NCI-H82 (cell line): ENCODE measurements around the gene TBC1D1.
A peak's percentile ranks its signal among the peaks of the same experiment; 100 is the strongest.
"Not testable (repeated sequence)": the region's sequence is repeated elsewhere in the genome, so short reads cannot be mapped to it uniquely, and the experiment has no call there.

Experiments used
- DNase-seq: peaks from one replicate; lab custom pipeline; 2025; lab: John Stamatoyannopoulos, UW

Gene TBC1D1

DNA sequence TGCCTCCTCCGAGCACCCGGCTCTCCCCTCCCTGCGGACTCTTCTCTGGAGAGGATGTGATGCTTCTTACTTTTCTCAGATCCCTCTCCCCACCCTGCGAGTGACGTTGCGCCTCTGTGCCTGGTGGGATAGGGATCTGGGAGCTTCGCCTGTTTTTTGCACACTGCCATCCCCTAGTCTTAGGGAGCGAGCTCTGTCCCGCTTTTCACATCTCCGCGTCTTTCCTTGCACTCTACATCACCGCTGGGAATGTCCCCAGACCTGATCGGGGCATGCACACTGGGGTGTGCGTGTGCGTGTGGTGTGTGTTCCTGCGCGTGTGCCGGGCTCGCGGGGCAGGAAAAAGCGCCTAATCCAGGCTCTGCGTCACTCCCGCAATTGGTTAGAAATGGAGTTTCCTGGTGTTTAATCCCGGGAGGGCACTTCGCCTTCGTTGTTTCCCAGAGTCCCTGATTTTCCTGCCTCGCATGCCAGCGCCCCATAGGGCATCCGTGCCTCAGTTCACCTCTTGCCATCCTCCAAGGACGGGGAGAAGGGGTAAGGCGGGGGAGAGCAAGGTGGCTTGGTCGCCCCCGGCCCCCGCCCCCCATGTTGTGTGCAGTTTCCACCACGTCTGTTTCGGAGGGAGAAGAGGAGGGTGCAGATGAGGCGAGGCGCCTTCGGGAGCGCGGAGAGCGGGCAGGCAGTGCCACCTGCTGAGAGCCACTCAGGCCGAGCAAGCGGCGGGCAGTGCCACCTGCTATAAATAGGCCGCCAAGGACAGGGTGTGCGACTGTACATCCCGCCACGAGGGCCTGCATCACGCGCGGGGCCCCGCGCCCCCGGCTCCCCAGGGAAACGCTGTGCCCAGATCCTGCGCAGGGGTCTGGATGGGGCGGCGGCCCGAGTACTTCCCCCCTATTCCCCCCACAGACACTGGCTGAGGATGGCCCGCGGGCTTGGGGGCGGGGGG, 759 bp upstream of the TBC1D1 start:
- peak; percentile 36 for DNase-seq

DNA sequence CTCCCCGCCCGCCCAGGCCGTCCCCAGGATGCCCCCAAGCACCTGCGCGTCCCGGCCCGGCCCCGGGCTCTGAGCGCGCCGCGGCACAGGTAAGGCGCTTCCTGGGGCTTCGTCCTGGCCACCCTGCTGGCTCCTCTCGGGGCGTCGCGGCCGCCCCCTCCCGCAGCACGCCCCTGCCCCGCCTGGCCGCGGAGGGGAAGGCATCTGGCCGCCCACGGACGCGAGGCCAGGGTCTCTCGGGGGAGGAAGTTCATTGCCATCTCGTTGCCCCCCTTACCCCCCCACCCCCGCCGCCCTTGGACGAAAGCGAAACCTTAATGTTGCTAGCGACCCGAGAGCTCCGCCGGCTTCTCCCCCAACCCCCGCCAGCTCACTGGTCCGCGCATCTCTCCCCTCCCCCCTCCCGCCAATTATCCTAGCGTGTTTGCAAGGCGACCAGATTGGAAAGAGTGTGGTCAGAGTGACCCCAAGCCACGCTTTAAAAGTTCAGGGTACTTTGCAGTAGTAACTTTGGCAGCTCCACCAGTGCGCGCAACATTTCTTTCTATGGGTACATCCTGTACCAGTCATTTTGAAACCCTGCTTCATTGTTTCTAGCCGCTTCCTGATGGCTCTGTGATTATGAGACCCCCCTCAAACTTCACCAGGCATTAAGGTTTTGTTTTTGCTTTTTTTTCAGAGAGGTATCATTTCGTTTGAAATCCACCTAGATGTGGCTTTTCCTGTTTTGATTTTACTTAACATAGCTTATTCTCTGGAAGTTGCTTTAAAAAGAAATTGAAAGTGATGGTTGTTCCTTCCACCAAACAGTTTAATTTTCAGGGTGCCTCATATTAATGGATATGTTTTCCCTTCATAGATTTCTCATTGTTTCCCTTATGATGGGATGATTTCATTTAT, 626 bp downstream of the TBC1D1 start:
- DNase-seq: peak; percentile 29

DNA sequence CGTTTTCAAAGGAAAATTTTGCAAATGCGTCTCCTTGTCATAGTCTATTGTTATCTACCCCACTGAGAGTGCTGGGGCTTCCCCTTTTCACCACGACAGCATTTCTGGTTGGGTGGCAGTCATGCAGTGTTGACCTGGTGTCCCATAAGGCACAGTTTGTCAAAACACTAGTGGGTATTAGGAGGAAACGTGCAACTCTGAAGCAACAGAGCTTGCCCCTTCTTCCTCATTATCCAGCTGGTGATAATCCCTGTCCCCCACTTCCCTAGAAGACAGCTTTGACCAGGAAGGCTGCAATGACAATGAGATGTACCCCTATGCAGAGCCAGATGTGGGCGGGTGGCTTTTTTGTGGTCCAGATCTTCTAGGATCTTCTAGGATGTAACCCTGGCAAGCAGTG, 1.8 kb downstream of the TBC1D1 start:
- no peak for DNase-seq

DNA sequence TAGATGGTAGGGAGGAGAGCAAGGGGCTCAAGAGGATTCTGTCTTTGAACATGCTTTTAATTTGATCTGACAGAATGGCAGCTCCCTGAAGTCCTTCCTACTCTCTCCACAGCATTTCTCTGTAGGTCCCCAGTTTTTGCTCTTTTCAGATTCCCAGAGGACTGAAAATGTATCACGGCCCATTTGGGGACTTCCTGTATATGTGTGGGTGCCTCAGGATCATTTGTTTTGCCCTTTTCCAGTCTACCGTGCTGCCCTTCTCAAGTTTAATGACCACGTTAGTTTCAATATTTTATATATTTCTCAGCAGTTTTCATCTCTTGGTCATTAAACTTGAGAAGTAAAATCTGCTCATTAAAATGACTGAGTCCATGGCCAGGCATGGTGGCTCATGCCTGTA, 2.3 kb downstream of the TBC1D1 start:
- no peak for DNase-seq

DNA sequence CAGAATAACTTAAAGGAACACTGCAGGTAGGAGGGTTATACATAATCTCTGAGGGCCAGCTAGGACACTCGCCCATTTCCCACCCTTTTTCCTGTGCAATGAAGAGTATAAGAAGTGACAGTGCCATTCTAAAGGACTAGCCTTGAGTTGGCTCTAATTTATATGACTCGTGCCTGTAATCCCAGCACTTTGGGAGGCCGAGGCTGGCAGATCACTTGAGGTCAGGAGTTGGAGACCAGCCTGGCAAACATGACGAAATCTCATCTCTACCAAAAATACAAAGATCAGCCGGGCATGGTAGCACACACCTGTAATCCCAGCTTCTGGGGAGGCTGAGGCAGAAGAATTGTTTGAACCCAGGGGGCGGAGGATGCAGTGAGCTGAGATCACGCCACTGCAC, 4.4 kb downstream of the TBC1D1 start:
- DNase-seq: no peak

DNA sequence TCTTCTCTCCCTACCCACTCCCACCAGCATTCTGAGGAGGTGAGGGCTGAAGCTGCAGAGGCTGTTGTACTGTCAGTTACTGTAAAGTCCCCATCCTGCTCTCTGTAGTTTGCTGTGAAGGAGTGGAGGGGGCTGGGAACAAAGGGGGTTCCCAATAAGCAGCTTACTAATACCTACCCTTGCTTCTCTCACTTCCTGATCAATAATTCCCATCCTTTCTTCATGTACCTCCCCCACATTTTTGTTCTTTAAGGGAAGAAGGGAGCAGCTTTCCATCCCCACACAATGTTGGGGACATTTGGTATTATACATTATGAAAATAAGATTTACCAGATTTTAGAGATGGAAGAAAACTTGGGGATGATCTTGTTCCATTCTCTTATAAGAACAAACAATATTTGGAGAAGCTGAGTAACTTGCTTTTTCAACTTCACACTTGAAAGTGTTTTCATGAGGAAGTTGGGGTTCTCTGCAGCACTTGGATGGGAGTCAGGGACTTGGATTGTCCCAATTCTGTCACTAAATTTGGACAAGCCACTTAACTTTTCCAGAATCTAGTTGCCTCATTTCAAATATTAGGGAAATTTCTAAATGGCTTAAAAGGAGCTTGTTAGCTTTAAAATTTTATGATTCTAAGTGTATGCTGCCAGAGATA, 5.4 kb downstream of the TBC1D1 start:
- no peak for DNase-seq

DNA sequence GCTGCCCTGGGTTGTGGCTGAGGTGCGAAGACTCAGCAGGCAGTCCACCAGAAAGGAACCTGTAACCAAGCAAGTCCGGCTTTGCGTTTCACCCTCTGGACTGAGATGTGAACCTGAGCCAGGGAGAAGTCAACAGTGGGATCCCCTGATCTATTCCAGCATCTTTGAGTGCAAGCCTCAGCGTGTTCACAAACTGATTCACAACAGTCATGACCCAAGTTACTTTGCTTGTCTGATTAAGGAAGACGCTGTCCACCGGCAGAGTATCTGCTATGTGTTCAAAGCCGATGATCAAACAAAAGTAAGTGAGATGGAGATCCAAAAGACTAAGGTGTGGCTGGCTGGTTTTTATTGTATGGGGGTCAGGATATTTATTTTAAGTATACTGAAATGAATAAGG, 11.3 kb downstream of the TBC1D1 start:
- DNase-seq: no peak

DNA sequence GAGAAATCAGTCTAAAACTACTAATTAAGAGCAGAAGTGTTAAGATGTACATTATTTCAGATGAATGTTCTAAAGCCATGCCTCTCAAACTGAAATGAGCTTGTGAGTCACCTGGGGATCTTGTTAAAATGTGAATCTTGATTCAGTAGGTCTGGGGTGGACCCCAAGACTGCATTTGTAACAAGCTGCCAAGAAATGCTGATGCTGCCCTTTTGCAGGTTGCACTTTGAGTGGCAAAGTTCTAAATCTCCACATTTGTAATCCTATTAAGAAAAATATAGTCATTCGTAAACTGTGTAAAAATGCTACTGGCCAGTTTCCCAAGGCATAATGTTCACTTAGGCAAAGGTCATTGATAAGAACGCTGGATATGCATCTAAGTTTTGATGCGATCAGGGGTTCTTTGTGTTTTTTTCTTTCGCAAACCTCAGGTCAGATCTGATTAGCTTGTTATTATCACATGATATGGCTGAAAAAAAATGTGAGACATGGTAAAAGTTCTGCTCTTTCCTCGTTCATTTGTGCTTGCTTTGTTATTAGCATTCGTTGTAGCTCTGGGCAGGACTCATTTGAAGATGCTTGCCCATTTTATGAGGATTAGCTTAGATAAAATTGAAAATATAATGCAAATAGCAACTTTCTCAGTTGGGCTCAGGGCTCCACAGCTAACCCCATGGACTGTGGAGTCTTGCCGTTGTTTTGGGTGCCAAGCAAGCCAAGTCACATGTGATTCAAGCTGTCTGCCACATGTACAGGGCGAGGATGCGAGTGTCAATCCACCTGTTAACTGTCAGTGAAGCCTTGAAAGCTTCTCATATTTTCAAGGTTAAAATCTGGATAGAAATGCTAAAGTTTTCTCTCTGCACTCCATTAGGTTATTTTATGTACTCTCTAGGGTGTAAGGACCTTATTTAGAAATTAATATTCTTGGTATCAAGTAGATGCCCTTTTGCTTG, 12.1 kb downstream of the TBC1D1 start:
- no peak for DNase-seq

DNA sequence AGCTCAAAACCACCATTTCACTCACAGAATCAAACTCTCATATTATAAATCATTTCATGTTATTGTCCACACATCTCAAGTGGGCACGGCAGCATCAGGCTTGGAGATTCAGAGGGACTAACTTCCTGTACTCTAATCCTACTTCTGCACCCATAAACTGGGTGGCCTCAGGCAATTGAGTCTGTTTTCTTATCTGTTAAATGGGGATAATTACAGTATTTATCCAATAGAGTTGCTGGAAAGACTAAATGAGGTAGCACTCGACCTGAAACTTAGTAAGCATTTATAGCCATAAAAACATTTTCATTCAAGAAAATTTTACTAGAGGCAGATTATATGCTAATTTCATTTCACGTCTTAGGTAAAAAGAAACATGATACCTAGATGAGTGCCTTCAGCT, 13.0 kb downstream of the TBC1D1 start:
- no peak for DNase-seq

DNA sequence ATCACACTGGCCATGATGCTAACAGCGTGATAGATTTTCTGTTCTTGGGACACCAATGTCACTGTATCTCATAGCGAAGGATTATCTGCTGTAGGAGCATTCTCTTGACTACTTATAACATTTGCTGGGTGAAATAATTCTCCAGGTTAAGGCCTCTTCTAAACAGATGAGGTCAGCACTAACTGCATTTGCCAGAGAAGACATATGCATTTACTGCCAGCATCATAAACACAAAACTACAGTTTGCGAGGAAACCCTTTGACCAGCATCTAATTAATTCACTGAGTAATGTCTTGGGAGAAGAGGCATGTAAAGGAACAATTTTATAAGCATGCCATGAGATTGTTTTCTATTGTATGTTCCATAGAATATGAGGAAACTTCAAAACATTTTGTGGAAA, 13.9 kb downstream of the TBC1D1 start:
- DNase-seq: no peak

DNA sequence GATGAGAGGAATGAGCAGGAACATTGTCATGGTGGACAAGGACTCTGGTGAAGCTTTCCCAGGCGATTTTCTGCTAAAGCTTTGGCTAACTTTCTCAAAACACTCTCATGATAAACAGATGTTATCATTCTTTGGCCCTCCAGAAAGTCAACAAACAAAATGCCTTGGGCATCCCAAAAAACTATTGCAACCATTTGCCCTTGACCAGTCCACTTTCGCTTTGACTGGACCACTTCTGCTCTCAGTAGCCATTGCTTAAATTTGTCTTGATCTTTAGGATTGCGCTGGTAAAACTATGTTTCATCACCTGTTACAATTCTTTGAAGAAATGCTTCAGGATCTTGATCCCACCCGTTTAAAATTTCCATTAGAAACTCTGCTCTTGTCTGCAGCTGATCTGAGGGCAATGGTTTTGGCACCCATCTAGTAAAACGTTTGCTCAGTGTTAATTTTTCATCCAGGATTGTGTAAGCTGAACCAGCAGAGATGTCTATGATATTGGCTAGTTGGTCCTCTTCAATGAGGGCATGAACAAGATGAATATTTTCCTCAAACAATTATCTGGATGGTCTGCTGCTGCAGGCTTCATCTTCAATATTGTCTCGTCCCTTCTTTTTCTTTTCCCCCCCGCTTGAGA, 14.8 kb downstream of the TBC1D1 start:
- no peak for DNase-seq

DNA sequence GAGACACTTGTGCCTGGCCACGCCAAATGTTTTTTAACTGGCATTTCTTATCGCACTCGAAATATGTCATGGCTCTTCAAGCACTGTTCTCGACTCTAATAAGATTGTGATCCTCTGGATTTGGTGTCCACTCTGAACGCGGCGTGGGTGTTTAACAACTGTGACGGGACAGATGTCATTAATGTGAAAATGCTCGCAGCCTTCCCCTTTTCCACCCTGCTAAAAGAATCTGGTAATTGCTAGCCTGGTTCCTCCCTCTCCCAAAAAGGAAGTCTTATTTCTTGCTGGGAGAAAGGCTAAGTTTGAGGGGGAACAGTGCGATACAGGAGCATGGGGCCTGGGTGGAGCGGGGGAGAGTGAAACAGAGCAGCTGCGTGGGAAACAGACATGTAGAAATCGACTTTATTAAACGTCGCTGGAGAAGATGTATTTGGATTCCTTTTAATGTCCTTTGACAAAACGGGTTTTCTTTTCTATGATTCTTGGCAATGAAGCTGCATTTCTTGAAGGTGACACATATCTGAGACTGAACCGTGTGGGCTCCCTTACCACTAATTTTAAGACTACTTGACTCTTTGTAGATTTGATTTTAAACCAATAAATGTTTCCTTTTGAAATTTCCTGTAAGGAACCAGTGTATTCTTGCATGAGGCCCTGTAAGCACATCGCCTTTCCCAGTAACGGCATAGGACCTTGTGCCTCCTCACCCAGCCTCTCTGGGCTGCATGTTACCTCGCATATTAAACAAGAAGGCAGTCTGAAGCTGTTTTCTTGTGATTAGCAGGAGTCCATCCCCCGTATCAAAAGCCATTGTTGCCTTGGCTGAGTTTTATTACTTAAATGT, 17.8 kb downstream of the TBC1D1 start:
- DNase-seq: no peak

DNA sequence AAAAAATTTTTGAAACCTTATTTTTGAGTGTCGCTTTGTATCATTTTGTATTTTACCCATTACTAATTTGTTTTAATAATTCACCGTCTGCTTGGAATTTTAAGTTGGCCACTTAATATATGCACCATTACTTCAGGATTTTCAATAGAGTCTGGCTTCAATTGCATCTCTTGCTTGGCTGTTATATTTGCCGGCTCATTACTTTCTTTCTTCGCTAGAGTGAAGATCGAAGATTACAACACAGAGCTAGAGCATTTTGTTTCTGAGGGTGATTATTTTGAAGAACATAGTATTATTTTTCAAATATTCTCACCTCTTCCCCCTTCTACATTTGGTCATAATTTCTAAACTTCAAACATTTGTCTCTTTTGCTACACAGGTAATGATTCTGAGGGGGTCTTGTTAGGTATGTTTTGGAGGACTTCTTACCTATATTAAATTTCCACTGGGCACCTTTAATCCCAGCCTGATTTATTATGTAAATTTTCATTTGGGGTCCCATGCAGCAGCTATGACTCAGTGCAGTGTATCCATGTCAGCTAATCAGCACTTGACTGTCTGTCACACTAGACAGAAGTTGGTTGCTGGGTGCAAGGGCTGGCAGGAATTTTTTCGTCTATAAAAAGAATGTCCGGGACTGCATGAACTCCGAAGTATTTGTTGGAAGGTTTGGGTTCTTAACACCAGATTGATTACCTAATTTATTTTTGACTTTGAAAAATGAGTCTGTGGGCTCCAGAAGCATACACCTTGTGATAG, 18.6 kb downstream of the TBC1D1 start:
- no peak for DNase-seq

DNA sequence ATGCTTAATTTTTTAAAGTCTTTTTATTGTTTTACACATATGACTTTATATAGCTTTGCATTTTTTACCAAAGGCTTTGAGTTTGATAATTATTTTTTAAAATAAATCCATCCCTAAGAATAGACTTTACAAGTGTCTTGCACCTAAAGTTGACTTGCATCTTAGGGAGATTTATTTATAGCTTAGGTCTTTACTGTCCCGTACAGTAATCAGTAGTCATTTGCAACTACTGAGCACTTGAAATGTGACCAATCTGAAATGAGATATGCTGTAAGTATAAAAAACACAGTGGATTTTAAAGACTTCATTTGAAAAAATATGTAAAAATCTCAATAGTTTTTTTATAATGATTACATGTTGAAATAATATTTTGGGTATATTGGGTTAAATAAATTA, 19.2 kb downstream of the TBC1D1 start:
- no peak for DNase-seq

DNA sequence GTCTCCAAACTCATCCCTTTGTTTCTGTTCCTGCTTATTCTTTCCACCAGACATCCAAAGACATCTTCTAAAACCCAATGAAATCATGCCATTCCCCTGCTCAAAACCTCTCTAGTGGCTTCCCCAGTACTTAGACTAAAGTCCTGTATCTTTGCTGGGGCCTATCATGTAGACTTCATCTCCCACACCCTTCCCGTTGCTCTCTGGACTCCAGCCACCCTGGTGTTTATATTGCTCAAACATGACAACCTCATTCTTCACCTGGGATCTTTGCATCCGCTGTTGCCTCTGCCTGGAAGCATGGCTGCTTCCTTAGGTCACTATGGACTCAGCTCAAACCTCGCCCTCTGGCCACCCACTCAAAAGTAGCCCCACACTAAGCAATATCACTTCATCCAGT, 23.7 kb downstream of the TBC1D1 start:
- no peak for DNase-seq

DNA sequence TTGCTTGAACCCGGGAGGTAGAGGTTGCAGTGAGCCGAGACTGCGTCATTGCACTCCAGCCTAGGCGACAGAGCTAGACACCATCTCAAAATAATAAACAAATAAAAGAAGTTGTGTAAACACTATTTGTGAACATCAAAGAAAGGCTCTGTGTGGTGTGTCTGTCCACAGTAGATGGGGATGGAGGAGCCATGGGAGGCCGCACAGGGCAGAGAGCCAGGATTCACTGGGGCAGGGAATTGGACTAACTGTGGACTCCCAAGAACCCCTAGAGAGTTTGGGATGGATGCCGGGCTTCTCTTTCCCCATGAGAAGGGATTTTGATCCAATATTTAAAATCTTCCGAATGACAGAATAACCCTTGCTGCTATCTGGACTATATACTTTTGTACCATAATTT, 26.5 kb downstream of the TBC1D1 start:
- DNase-seq: no peak

DNA sequence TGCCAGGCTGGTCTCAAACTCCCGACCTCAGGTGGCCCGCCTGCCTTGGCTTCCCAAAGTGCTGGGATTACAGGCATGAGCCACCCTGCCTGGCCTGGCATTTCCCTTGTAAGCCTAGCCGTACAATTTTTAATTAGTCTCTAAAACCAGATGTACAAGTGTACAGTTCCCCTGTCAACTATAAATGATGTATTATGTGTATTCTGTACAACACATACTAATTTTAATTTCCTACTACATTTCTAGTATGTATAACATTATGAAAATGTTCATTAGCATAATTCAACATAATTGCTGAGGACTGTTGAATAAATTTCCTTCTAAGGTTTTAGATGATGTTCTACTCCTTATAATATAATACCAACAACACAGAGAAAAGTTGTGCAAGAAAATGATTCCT, 27.8 kb downstream of the TBC1D1 start:
- peak; percentile 12 for DNase-seq

DNA sequence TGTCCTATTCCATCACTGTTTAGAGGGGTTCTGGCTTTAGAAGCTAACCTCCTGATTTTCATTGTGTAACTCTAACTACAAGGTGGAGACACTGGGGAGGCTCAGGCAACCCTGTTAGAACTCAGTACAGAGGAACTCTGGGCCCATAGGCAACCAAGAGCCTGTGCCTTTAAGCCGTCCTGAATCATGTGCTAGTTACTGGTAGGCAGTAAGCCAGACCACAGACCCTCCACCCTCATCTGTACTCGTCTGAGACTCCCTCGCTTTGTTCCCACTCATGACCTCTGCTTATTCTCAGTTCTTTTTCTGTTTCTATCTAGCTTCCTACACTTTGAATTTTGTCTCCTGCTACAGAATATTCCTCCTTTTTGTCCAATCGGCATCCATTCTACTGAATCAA, 31.4 kb downstream of the TBC1D1 start:
- no peak for DNase-seq

DNA sequence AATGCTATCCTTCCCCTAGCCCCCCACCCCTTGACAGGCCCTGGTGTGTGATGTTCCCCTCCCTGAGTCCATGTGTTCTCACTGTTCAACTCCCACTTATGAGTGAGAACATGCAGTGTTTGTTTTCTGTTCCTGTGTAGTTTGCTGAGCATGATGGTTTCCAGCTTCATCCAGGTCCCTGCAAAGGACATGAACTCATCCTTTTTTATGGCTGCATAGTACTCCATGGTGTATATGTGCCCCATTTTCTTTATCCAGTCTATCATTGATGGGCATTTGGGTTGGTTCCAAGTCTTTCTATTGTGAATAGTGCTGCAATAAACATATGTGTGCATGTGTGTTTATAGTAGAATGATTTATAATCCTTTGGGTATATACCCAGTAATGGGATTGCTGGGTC, 32.2 kb downstream of the TBC1D1 start:
- not testable (repeated sequence) for DNase-seq
